Hepatocyte (in vitro differentiated cells): ENCODE measurements around the gene PECR. TPM values are rescaled to one million over a fixed set of nuclear protein-coding genes. Genes with fewer than 3 reads are reported as not detected.

ENCODE experiments used
- DNase-seq: peaks from one replicate; pipeline ENCODE4 v3.0.0-alpha.2; 2016; ENCODE audit warnings: low spot score
- H2AFZ ChIP-seq: fragments of 200-600 bp; sonication (generic); 2 replicates; pipeline ENCODE4 v1.6.0; 2016; ENCODE audit warnings: antibody characterized with exemption, mild to moderate bottlenecking
- H3K27ac ChIP-seq: fragments of 200-600 bp; sonication (generic); 2 replicates; pipeline ENCODE4 v1.5.1; 2016; ENCODE audit warnings: mild to moderate bottlenecking
- H3K27me3 ChIP-seq: fragments of 200-600 bp; sonication (generic); 2 replicates; pipeline ENCODE4 v1.6.1; 2016
- H3K36me3 ChIP-seq: fragments of 200-600 bp; sonication (generic); replicated peaks from 2 replicates; pipeline ENCODE4 v1.5.1; 2016; ENCODE audit warnings: low read depth; ENCODE audit not compliant: insufficient read depth
- H3K4me1 ChIP-seq: fragments of 200-600 bp; sonication (generic); 2 replicates; pipeline ENCODE4 v1.5.1; 2016; ENCODE audit warnings: mild to moderate bottlenecking, moderate library complexity; ENCODE audit not compliant: insufficient read depth
- H3K4me2 ChIP-seq: fragments of 200-600 bp; sonication (generic); 2 replicates; pipeline ENCODE4 v1.6.0; 2016
- H3K4me3 ChIP-seq: fragments of 200-600 bp; sonication (generic); 2 replicates; pipeline ENCODE4 v1.5.1; 2016; ENCODE audit warnings: mild to moderate bottlenecking
- H3K79me2 ChIP-seq: fragments of 200-600 bp; sonication (generic); 2 replicates; pipeline ENCODE4 v1.6.0; 2017; ENCODE audit warnings: mild to moderate bottlenecking
- H3K9me2 ChIP-seq: fragments of 200-600 bp; sonication (generic); replicated peaks from 2 replicates; pipeline ENCODE4 v1.6.0; 2017; ENCODE audit warnings: mild to moderate bottlenecking; ENCODE audit not compliant: insufficient read depth
- H3K9me3 ChIP-seq: fragments of 200-600 bp; sonication (generic); 2 replicates; pipeline ENCODE4 v1.5.1; 2016; ENCODE audit warnings: low read depth, mild to moderate bottlenecking
- H4K20me1 ChIP-seq: fragments of 200-600 bp; sonication (generic); 2 replicates; pipeline ENCODE4 v1.6.0; 2016; ENCODE audit warnings: mild to moderate bottlenecking; ENCODE audit not compliant: insufficient read depth, poor library complexity, severe bottlenecking
- CTCF ChIP-seq: fragments of 200-600 bp; sonication (generic); IDR thresholded peaks from 2 replicates; pipeline ENCODE4 v1.5.1; 2016; ENCODE audit warnings: antibody characterized with exemption, mild to moderate bottlenecking; ENCODE audit not compliant: poor library complexity
- EZH2 ChIP-seq: fragments of 200-600 bp; sonication (generic); IDR thresholded peaks from 2 replicates; pipeline ENCODE4 v1.6.1; 2016; ENCODE audit warnings: antibody characterized with exemption, mild to moderate bottlenecking, borderline replicate concordance
- EZH2phosphoT487 ChIP-seq: fragments of 200-600 bp; sonication (generic); IDR thresholded peaks from one replicate; pipeline ENCODE4 v1.6.1; 2018; ENCODE audit warnings: antibody characterized with exemption, mild to moderate bottlenecking, low read depth, moderate library complexity; ENCODE audit not compliant: unreplicated experiment, severe bottlenecking
- WGBS: methylation state at CpG from one replicate; pipeline ENCODE4 v1.1.6; 2016; ENCODE audit warnings: low lambda C conversion rate; ENCODE audit errors: missing lambda C conversion rate; 5-methylcytosine and 5-hydroxymethylcytosine counted together
- polyA plus RNA-seq: library from polyadenylated mRNA; unstranded; fragments of >200 nt; fragmentation: Nextera tagmentation; extraction: Ambion mirVana; gene quantifications from 2 replicates; pipeline ENCODE4 v1.2.1, GENCODE V29; 2016
- total RNA-seq: library from RNA; depleted of rRNA; stranded (reverse); fragments of >200 nt; gene quantifications from 2 replicates; pipeline ENCODE4 v1.2.3, GENCODE V29; 2014

PECR gene
- total and polyA plus RNA-seq, 2 experiments from 2014 or later, result 17.4 to 32.4 TPM

GRCh38 chr2:216057688-216058193 is 23.9 kb downstream of the PECR start:
- H3K27me3 ChIP-seq, result no peaks in the 10 kb centered on the region
- H3K36me3 ChIP-seq, result no peaks in the 10 kb centered on the region
- 71% methylated on average over 7 of the region's 7 CpGs for WGBS
- peak overlapping the region; percentile 1 for H2AFZ ChIP-seq
- no peaks in the 10 kb centered on the region for H3K79me2 ChIP-seq
- peak overlapping the region; percentile 67 for H3K4me2 ChIP-seq
- peak; percentile 37 for DNase-seq
- TF ChIP-seq EZH2phosphoT487 (no peak), EZH2 (no peak), CTCF (no peak)
- H3K9me3 ChIP-seq, result no peaks in the 10 kb centered on the region
- peak overlapping the region; percentile 65 for H3K27ac ChIP-seq
- H3K4me1 ChIP-seq, result peaks cover 4% of the 10 kb centered on the region
- no peak overlapping the region for H3K4me3 ChIP-seq
- H4K20me1 ChIP-seq, result no peaks in the 10 kb centered on the region
- H3K9me2 ChIP-seq, result no peaks in the 10 kb centered on the region

GRCh38 chr2:216056739-216057138 is 24.9 kb downstream of the PECR start:
- TF ChIP-seq CTCF (no peak), EZH2phosphoT487 (no peak), EZH2 (no peak)
- Histone ChIP-seq H3K9me2 (no peaks in the 10 kb centered on the region), H3K79me2 (no peaks in the 10 kb centered on the region), H3K27ac (peak overlapping the region; percentile 65), H3K4me1 (peaks cover 4% of the 10 kb centered on the region), H3K4me3 (no peak overlapping the region), H3K4me2 (peak overlapping the region; percentile 67), H3K9me3 (no peaks in the 10 kb centered on the region), H3K36me3 (no peaks in the 10 kb centered on the region), H3K27me3 (no peaks in the 10 kb centered on the region), H2AFZ (no peak overlapping the region), H4K20me1 (no peaks in the 10 kb centered on the region)
- peak; percentile 18 for DNase-seq
- 76% methylated on average over 3 of the region's 3 CpGs for WGBS

GRCh38 chr2:216055680-216056079 is 25.9 kb downstream of the PECR start:
- Histone ChIP-seq H3K27me3 (no peaks in the 10 kb centered on the region), H3K4me3 (no peak overlapping the region), H3K9me3 (no peaks in the 10 kb centered on the region), H3K9me2 (no peaks in the 10 kb centered on the region), H3K27ac (no peak overlapping the region), H3K79me2 (no peaks in the 10 kb centered on the region), H3K4me1 (peaks cover 4% of the 10 kb centered on the region), H2AFZ (no peak overlapping the region), H4K20me1 (no peaks in the 10 kb centered on the region), H3K36me3 (no peaks in the 10 kb centered on the region), H3K4me2 (no peak overlapping the region)
- TF ChIP-seq CTCF, result no peak
- TF ChIP-seq EZH2phosphoT487, result no peak
- TF ChIP-seq EZH2, result no peak
- DNase-seq, result no peak
- WGBS, result 87% methylated on average over 4 of the region's 4 CpGs

GRCh38 chr2:216052420-216052819 is 29.2 kb downstream of the PECR start:
- no peaks in the 10 kb centered on the region for H3K9me3 ChIP-seq
- peaks cover 4% of the 10 kb centered on the region for H3K4me1 ChIP-seq
- H3K4me2 ChIP-seq, result no peak overlapping the region
- H3K27ac ChIP-seq, result no peak overlapping the region
- H3K9me2 ChIP-seq, result no peaks in the 10 kb centered on the region
- no peaks in the 10 kb centered on the region for H3K27me3 ChIP-seq
- H2AFZ ChIP-seq, result no peak overlapping the region
- no peak for DNase-seq
- H3K79me2 ChIP-seq, result no peaks in the 10 kb centered on the region
- no peak for TF ChIP-seq EZH2
- TF ChIP-seq CTCF, result no peak
- no peak for TF ChIP-seq EZH2phosphoT487
- H3K36me3 ChIP-seq, result no peaks in the 10 kb centered on the region
- WGBS, result 95% methylated on average over 2 of the region's 2 CpGs
- no peak overlapping the region for H3K4me3 ChIP-seq
- no peaks in the 10 kb centered on the region for H4K20me1 ChIP-seq
